Suprapubic skin (tissue), 4 donors: ENCODE measurements around the gene PODXL2. TPM values are rescaled to one million over a fixed set of nuclear protein-coding genes. Genes with fewer than 3 reads are reported as not detected.

Experiments
- DNase-seq, 2 donors: peaks; one replicate each; pipeline ENCODE4 v3.0.0-alpha.2; 2019; ENCODE audit warnings: low spot score in 2 of 2
- H3K27ac ChIP-seq: fragments of 200-600 bp; sonication (generic); one replicate; pipeline ENCODE4 v1.5.1; 2019
- H3K27me3 ChIP-seq: fragments of 200-600 bp; sonication (generic); one replicate; pipeline ENCODE4 v1.5.1; 2019
- H3K36me3 ChIP-seq: fragments of 200-600 bp; sonication (generic); one replicate; pipeline ENCODE4 v1.5.1; 2019
- H3K4me1 ChIP-seq: fragments of 200-600 bp; sonication (generic); one replicate; pipeline ENCODE4 v1.5.1; 2019
- H3K4me3 ChIP-seq: fragments of 200-600 bp; sonication (generic); one replicate; pipeline ENCODE4 v1.5.1; 2019; ENCODE audit warnings: mild to moderate bottlenecking
- H3K9me3 ChIP-seq: fragments of 200-600 bp; sonication (generic); one replicate; pipeline ENCODE4 v1.5.1; 2019
- CTCF ChIP-seq, 2 donors: fragments of 200-600 bp in 1 of 2; fragments of 450-650 bp in 1 of 2; sonication (generic) in 1 of 2; IDR thresholded peaks; one replicate each; pipeline ENCODE4 v1.5.1; 2016 to 2019; ENCODE audit warnings: antibody characterized with exemption in 2 of 2, mild to moderate bottlenecking in 1 of 2, moderate library complexity in 1 of 2
- EP300 ChIP-seq: sonication (generic); formaldehyde crosslinking; IDR thresholded peaks from one replicate; pipeline ENCODE4 v1.6.1; 2017; ENCODE audit warnings: antibody characterized with exemption
- POLR2A ChIP-seq, 2 donors: fragments of 450-650 bp; IDR thresholded peaks; one replicate each; pipeline ENCODE4 v1.6.1; 2017; ENCODE audit warnings: antibody characterized with exemption in 2 of 2, mild to moderate bottlenecking in 2 of 2, moderate library complexity in 2 of 2
- POLR2AphosphoS5 ChIP-seq, 3 donors: sonication (generic); formaldehyde crosslinking; IDR thresholded peaks; one replicate each; pipeline ENCODE4 v1.6.1; 2017; ENCODE audit warnings: antibody characterized with exemption in 3 of 3
- WGBS: methylation state at CpG from one replicate; pipeline ENCODE4 v1.1.5; 2018; 5-methylcytosine and 5-hydroxymethylcytosine counted together
- total RNA-seq, 4 donors: library from RNA; depleted of rRNA; stranded (reverse); fragments of >200 nt; gene quantifications; one replicate each; pipeline ENCODE4 v1.1.0, GENCODE V29; 2016

The PODXL2 gene
- total RNA-seq, 4 donors from 2014 or later, result 8.0 to 15.4 (median 11.2) TPM

- no peak overlapping the region for H3K27ac ChIP-seq
Observed at GRCh38 chr3:127613406-127613805, 15.6 kb upstream of the PODXL2 start.

GRCh38 chr3:127614928-127615589 is 13.9 kb upstream of the PODXL2 start:
- WGBS, result 83% methylated on average over 4 of the region's 4 CpGs
- H3K9me3 ChIP-seq, result no peaks in the 10 kb centered on the region
- peaks cover 47% of the 10 kb centered on the region for H3K36me3 ChIP-seq
- TF ChIP-seq CTCF (IDR thresholded peaks at IDR 0.05), result no peak
- TF ChIP-seq POLR2A (IDR thresholded peaks at IDR 0.05), result no peak
- no peak for TF ChIP-seq EP300
- TF ChIP-seq POLR2AphosphoS5 (IDR thresholded peaks at IDR 0.05), result no peak
- no peaks in the 10 kb centered on the region for H3K27me3 ChIP-seq
- no peak overlapping the region for H3K27ac ChIP-seq
- no peak for DNase-seq
- H3K4me3 ChIP-seq, result no peak overlapping the region
- H3K4me1 ChIP-seq, result no peaks in the 10 kb centered on the region

More at GRCh38 chr3:127613406-127613805, 15.6 kb upstream of the PODXL2 start:
- TF ChIP-seq EP300, result no peak
- no peak for TF ChIP-seq CTCF (IDR thresholded peaks at IDR 0.05)
- TF ChIP-seq POLR2A (IDR thresholded peaks at IDR 0.05), result no peak
- TF ChIP-seq POLR2AphosphoS5 (IDR thresholded peaks at IDR 0.05), result no peak
- Histone ChIP-seq H3K36me3 (peaks cover 51% of the 10 kb centered on the region), H3K4me3 (no peak overlapping the region), H3K4me1 (no peaks in the 10 kb centered on the region), H3K27me3 (no peaks in the 10 kb centered on the region), H3K9me3 (no peaks in the 10 kb centered on the region)
- DNase-seq, result no peak

- no peaks in the 10 kb centered on the region for H3K4me1 ChIP-seq
- H3K27me3 ChIP-seq, result no peaks in the 10 kb centered on the region
- peaks cover 47% of the 10 kb centered on the region for H3K36me3 ChIP-seq
- 87% methylated on average over 5 of the region's 6 CpGs for whole genome bisulfite sequencing
- no peaks in the 10 kb centered on the region for H3K9me3 ChIP-seq
- no peak for TF ChIP-seq POLR2AphosphoS5 (IDR thresholded peaks at IDR 0.05)
- no peak for TF ChIP-seq EP300
- TF ChIP-seq POLR2A (IDR thresholded peaks at IDR 0.05), result no peak
- TF ChIP-seq CTCF (IDR thresholded peaks at IDR 0.05), result no peak
- no peak overlapping the region for H3K27ac ChIP-seq
- no peak overlapping the region for H3K4me3 ChIP-seq
- DNase-seq, result no peak
Observed at GRCh38 chr3:127615631-127616305, 13.2 kb upstream of the PODXL2 start.

- WGBS, result 97% methylated on average over 26 of the region's 26 CpGs
- DNase-seq, result no peak
- H3K9me3 ChIP-seq, result no peaks in the 10 kb centered on the region
- no peaks in the 10 kb centered on the region for H3K4me1 ChIP-seq
- H3K27ac ChIP-seq, result no peak overlapping the region
- TF ChIP-seq EP300 (no peak), POLR2A (IDR thresholded peaks at IDR 0.05) (no peak), CTCF (IDR thresholded peaks at IDR 0.05) (no peak), POLR2AphosphoS5 (IDR thresholded peaks at IDR 0.05) (no peak)
- H3K36me3 ChIP-seq, result peaks cover 53% of the 10 kb centered on the region
- H3K27me3 ChIP-seq, result no peaks in the 10 kb centered on the region
- no peak overlapping the region for H3K4me3 ChIP-seq
Observed at GRCh38 chr3:127616836-127617605, 12.0 kb upstream of the PODXL2 start.

GRCh38 chr3:127618891-127619290 is 10.1 kb upstream of the PODXL2 start:
- no peaks in the 10 kb centered on the region for H3K4me1 ChIP-seq
- 95% methylated on average over 11 of the region's 11 CpGs for WGBS
- no peaks in the 10 kb centered on the region for H3K9me3 ChIP-seq
- no peak for DNase-seq
- no peak overlapping the region for H3K27ac ChIP-seq
- peaks cover 59% of the 10 kb centered on the region for H3K36me3 ChIP-seq
- no peak overlapping the region for H3K4me3 ChIP-seq
- H3K27me3 ChIP-seq, result no peaks in the 10 kb centered on the region
- TF ChIP-seq POLR2A (IDR thresholded peaks at IDR 0.05), result no peak
- TF ChIP-seq EP300, result no peak
- no peak for TF ChIP-seq CTCF (IDR thresholded peaks at IDR 0.05)
- no peak for TF ChIP-seq POLR2AphosphoS5 (IDR thresholded peaks at IDR 0.05)
